DOHH2 (cell line): ENCODE measurements around the gene ZNF451.

Source experiments
- CTCF ChIP-seq: fragments of 200-600 bp; sonication (generic); IDR thresholded peaks from one replicate; pipeline ENCODE4 v1.5.1; 2014; ENCODE audit warnings: antibody characterized with exemption, mild to moderate bottlenecking, low read depth, low read length; ENCODE audit not compliant: poor library complexity, severe bottlenecking
- EZH2phosphoT487 ChIP-seq: fragments of 200-600 bp; sonication (generic); IDR thresholded peaks from 2 replicates; pipeline ENCODE4 v1.6.1; 2017; ENCODE audit warnings: borderline replicate concordance, mild to moderate bottlenecking, antibody characterized with exemption, low read length, moderate library complexity, mixed read lengths

DNA sequence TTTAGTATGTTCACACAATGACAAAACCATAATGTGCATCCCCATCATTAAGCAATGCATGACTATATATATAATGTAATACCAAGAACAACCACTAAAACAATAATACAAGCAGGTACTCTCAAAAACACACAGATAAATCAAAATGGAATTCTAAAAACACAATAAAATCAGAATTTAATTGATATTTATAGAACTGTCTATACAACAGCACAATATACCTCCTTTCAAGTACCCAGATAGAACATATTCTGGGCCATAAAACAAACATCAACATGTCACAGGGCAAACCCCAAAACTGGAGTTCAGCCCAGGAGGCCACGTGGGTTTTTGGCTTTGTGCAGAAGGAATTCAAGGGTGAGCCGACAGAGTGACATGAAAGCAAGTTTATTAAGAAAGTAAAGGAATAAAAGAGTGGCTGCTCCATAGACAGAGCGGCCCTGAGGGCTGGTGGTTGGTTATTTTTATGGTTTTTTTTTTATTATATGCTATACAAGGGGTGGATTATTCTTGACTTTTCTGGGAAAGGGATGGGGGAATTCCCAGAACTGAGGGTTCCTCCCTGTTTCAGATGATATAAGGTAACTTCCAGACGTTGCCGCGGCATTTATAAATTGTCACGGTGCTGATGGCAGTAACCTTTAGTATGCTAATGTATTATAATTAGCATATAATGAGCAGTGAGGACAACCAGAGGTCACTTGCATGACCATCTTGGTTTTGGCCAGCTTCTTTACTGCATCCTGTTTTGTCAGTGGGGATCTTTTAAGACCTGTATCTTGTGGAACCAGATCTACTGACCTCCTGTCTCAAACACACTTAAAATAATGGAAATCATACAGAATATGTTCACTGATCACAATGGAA is 126.5 kb downstream of the ZNF451 start:
- peak; percentile 10 for TF ChIP-seq CTCF
- TF ChIP-seq EZH2phosphoT487, result no peak
